GM03348 (cell line): ENCODE data around the gene SIGLEC7.
"Not testable (repeated sequence)": the region's sequence is repeated elsewhere in the genome, so short reads cannot be mapped to it uniquely, and the experiment has no call there.

Experiments used
- DNase-seq: peaks from one replicate; pipeline ENCODE4 v3.0.0; 2012; ENCODE audit warnings: low spot score

Gene SIGLEC7

DNA sequence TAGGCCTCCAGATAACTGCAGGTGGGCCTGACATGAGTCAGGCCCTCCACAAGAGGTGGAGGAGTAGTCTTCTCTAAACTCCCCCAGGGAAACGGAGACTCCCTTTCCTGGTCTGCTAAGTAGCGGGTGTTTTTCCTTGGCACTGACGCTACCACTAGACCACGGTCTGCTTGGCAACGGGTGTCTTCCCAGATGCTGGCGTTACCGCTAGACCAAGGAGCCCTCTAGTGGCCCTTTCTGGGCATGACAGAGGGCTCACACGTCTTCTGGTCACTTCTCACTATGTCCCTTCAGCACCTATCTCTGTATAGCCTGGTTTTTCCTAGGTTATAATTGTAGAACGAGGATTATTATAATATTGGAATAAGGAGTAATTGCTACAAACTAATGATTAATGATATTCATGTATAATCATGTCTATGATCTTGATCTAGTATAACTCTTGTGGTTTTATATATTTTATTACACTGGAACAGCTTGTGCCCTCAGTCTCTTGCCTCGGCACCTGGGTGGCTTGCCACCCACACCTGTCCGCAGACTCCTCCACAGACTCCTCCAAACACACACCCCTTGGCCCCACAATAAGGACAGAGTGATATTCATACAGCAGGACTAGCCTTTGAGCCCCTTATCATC is 27.3 kb downstream of the SIGLEC7 start:
- not testable (repeated sequence) for DNase-seq

DNA sequence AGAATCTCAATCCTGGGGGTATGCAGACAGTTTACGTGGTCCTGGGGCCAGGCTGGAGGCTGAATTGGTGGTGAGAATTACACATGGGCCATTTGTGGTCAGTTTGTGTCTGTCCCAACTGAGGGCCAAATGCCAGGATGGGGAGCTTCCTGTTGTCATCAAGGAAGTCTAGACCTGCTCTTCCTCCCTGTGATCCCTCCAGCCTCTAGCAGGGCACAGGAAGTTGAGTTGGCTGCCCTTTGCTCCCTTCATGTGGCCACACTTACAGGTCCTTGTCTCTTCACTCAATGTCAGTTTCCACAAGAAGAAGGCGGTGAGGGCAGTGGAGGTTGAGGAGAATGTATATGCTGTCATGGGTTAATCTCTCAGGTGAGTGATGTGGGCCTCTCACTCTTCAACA is 30.1 kb downstream of the SIGLEC7 start:
- no peak for DNase-seq

DNA sequence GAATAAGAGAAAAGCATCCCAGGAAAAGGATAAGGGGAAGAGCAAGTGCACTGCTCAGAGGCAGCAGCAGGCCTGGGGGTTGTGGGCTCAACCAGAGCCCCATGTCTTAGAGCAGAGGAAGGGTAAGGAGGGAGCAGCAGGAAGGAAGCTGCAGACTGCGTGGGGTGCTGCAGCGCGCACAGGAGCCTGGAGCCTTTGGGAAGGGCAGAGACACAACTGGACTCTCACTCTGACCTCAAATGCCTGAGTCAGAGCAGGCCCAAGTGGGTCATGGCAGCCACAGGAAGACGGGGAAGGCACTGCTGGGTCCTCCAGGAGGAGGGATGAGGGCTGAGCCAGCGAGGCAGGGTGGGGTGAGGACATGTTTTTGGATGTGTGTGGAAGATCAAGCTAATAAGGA is 31.6 kb downstream of the SIGLEC7 start:
- DNase-seq, result no peak

DNA sequence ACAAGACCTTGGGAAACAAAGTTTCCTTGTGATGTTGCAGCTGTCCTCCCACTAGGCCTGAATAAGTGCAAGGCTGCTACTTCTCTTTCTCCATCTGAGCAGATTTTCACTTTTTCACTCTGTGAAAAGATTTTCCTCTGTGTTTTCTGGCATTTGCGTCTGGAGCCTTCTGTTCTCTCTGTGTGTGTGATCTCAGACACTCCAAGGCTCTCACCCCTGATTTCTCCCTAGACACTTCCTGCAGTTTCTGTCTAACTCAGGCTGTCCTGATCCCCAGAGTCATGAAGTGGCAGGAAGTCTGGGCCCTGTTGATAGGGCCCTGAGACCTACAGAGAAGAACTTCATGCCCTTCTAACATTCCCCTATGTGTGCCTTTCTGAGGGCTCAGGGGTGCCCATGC is 37.2 kb downstream of the SIGLEC7 start:
- no peak for DNase-seq

DNA sequence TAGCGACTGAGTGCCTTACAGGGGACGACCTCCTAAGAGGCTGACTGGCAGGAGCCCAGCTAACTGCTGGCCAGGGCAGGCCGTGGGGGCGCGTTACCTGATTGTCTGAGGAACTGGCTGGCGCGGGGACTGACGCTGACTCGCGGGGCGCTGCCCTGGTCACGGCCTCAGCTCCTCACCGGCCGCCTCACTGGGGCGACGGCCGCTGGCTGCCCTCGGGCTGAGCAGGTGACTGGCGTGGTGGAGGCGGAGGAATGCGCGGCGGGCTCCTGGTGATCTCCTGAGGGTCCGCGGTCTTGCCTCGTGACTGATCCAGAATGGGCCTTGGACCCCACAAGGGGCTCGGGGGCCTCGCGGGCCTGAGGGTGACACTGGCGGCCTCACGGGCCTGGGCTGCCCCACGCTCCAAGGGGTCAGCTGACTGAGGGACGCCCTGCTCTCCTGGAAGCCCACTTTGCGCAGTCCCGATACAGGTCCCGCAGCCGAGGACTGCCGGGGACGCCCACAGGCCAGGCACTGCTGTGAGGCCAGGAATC is 39.3 kb downstream of the SIGLEC7 start:
- no peak for DNase-seq

DNA sequence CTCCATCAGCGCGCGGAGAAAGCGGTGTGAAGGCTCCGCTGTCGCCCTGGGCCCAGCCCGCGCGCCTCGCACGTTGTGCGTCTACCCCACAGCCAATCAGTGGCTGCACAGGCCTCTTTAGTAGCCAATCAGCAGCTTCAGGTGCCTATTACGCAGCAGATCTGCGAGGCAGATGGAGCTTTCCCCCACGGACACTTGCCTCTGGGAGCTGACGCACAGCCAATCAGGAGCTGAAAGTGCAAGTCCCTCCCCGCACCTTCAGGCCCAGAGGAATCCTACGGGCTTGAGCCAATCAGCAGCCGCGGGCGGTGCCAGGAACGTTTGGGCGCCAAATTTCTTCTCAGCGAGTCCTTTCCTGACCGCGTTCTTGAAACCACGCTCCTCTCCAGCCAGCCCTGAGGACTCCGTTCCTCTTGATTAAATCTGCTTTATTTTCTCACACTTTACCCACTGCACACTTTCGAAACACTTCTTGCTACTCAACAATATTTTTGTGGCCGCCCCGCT is 39.9 kb downstream of the SIGLEC7 start:
- no peak for DNase-seq

DNA sequence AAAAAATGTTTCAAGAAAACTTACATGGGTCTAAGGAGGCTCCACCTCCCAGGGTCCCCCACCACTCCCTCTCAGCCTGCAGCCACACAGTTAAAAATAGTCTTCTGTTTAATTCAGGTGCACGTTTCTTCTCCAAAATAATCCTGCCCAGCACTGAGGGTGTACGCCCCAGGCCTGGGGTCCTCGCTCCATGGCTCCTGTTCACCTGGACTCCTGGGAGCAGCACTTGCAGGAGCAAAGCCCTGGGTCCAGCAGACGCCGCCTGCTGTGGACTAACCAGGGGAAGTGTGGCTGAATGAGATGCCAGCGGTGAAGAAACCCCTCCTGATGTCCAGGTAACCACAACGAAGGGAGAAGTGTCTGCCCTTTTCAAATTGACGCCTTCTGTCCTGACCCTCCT is 41.5 kb downstream of the SIGLEC7 start:
- DNase-seq, result no peak

DNA sequence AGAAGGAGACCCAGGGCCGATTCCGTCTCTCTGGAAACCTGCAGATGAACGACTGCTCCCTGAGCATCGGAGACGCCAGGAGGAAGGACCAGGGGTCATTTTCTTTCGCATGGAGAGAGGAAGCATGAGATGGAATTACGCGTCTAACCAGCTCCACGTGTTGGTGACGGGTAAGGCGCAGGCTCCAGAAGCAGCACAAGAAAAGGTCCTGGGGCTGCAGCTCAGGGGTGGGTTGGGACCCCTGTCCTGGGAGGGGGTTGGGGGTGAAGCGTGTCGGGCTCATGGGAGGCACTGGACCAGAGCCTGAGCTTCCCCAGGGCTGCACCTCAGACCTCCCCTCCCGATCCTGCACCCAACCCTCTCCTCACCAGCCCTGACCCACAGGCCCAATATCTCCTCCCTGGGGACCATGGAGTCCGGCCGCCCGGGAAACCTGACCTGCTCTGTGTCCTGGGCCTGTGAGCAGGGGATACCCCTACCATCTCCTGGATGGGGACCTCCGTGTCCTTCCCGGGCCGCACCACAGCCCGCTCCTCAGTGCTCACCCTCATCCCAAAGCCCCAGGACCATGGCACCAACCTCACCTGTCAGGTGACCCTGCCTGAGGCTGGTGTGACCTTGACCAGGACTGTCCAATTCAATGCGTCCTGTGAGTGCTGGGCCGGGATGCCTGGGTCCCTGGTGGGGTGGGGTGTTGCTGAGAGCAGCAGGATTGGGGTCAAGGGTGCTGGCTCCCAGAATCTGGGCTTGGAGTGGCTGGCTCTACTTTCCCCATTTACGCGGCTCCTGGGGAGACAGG is 43.2 kb downstream of the SIGLEC7 start:
- DNase-seq, result no peak

DNA sequence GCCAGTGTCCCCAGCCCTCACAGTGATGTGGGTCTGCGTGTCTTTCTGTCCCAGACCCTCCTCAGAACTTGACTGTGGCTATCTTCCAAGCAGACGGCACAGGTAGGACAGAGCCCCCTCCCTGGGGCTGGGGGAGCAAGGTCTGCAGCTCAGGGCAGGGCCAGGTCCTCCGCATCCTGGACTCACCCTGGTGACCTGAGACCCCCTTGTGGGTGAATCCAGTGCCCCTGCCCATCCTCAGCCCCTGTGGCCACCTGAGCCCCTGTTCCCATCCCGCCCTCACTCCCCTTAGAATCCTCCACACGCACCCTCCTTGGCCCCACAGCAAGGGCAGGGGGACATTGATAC is 43.7 kb downstream of the SIGLEC7 start:
- no peak for DNase-seq

DNA sequence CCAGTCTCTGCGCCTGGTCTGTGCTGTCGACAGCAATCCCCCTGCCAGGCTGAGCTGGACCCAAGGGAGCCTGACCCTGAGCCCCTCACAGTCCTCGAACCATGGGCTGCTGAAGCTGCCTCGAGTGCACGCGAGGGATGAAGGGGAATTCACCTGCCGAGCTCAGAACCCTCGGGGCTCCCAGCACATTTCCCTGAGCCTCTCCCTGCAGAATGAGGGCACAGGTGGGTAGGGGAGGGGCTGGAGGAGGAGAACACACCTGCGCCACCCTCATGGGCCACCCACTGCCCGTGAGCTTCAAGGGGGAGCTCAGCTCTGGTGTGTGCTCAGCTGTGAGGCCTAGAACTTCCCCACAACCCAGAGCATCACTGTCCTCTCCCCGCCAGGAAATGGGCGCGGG is 44.2 kb downstream of the SIGLEC7 start:
- no peak for DNase-seq

DNA sequence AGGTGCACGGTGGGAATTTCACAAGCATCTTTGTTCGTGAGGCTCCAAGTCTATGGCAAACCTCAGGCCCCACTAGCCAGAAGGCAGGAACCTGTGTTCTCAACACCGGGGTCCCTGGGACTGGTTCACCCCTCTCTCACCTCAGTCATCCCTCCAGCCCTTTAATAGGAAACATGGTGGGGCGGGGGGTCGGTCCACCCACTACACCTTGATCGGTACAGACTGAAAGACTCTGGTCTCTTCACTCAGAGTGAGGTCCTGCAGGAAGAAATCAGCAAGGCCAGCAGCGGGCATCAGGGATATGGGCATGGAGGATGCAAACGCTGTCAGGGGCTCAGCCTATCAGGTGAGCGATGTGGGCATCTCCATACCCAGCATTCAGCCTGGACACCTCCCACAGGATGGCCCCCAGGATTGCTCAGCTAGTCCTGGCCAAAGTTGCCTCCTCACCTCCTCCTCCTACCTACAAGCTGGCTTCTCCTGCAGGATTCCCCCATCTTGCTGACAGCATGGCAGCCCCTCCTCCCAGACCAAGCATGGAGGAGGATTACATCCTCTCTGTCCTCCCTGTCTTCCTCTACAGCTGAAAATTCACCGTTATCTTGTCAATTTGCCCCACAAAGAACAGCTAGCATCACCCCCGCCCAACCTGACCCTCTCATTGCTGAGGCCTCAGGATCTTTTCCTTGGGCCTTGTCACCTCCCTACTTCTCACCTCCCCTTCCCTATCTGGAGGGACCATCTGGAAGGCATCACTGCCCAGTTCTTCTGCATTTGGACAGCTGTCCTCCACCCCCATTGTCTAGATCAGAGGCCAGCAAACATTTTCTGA is 45.5 kb downstream of the SIGLEC7 start:
- no peak for DNase-seq

DNA sequence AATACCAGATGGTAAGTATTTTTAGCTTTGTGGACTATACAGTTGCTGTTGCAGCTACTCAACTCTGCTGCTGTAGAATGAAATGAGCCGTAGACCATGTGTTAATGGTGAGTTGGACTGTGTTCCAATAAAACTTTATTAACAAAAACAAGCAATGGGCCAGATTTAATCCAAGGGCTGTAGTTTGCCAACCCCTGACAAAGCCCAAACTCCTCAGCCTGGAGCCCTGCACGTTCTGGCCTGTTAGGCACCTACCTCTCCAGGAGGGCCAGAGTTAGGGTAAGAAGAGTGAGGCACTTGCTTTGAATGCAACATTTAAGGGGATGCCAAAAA is 46.1 kb downstream of the SIGLEC7 start:
- DNase-seq, result no peak

DNA sequence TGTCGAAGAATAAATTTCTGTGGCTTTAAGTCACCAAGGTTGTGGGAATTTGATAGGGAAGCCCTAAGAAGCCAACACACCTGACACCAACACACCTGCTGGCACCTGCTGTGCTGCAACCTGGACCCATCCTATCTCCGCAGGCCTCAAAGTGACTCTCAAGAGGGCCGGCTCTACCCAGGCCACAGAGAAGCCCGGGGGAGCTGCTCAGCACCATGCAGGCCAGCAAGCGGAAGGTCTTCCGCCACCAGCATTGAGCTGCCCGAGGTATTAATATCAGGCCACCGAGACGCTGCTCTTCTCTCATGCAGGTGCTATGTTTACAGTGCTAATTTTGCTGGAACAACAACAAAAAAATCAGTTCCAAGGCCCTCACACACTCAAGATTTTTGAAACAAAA is 50.6 kb downstream of the SIGLEC7 start:
- DNase-seq, result no peak

DNA sequence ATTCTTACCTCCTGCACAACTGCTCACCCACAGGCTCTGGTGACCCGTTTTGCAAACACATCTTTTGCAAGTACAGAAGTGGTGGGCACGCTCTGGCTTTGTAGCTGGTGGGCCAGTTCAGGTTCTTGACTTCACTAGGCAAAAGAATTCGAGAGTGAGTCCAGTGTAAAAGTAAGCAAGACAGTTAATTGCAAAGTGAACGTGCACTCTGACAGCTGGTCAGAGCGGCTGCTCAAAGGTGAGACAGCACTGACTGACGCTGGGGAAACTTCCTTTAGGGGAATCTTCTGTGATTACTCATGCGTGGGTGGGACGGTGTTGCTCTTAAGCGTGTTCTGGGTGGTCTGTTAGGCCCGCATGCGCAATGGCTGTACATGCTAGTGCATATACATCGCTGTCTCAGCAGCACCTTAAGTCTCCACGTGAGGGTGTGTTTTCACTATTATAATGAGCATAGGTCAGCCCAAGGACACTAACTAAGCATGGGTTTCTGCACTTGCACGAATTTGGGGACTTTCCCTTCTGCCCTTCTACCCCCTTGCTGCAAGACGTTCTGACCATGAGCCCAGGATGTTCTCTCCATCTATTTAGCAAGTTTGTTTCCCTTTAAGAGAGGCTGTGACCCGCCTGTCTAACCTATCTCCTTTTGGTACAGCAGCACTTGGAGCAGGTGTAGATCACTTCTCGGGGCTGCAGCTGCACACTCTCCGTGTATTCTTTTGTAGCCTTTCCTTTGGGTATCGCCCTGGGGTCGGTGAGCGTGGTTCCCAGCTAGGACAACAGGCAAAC is 52.6 kb downstream of the SIGLEC7 start:
- no peak for DNase-seq

DNA sequence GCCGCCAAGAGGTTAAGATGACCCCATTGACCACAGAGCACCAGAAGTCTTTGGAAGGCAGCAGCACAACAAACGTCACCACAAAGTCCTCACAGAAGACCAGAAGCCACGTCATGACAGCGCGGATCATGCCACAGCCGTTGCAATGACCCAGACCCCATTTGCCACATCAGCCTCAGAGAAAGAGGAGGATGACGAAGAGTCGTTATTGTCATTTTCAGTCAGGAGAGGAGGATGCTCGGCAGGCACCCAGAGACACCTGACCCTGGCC is 53.1 kb downstream of the SIGLEC7 start:
- DNase-seq, result no peak

DNA sequence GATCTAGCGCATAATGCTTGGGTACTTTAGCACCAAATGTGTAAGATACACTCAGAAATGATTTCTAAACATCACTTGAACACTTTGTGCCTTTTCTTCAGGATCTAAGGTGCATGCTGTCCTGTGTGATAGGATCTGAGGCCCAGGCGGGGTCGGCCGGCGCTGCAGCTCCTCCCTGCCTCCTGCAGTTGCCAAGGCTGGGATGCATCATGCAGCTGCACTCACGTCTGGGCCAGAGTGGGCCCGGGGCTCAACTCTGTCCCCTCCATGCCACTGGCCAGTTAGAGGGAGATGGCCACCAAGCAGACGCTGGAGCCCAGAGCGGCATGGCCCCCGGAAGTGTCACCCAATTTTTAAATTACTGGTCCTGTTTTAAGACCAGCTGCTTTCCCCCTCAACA is 53.5 kb downstream of the SIGLEC7 start:
- no peak for DNase-seq

DNA sequence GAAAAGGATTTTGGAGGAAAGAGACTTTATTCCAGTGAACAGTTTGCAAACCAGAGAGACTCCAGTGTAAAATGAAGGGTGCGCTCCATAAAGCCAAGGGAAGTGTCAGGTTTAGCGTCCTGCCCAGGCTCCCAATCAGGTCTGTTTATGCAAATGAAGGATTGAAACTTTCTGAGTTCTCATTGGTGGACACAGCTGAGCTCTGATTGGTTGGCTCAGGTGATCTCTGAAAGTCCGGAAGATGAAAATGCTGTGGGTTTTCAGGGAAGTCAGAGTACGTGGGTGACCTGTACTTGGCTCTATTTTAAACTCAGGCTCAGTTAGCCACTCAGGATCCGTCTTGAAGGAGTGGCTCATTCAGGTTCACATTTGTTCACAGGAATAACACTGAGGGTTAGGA is 54.1 kb downstream of the SIGLEC7 start:
- DNase-seq, result no peak

DNA sequence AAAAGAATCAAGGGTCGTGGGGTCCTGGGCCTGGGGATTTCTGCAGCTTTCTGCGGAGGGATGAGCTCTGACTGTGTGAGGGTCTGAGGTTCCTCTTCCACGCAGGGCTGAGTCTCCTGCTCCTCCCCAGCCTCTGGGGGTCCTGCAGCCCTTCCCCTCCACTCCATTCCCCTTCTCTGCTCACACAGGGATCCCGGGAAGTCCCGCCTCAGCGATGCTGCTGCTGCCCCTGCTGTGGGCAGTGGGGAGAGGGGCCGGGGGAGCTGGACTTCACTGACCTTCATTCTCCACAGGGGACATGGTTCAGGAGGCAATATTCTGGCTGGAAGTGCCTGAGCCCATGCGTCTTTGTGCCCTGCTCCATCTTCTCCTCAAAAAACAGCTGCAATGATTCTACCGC is 56.5 kb downstream of the SIGLEC7 start:
- DNase-seq, result no peak

DNA sequence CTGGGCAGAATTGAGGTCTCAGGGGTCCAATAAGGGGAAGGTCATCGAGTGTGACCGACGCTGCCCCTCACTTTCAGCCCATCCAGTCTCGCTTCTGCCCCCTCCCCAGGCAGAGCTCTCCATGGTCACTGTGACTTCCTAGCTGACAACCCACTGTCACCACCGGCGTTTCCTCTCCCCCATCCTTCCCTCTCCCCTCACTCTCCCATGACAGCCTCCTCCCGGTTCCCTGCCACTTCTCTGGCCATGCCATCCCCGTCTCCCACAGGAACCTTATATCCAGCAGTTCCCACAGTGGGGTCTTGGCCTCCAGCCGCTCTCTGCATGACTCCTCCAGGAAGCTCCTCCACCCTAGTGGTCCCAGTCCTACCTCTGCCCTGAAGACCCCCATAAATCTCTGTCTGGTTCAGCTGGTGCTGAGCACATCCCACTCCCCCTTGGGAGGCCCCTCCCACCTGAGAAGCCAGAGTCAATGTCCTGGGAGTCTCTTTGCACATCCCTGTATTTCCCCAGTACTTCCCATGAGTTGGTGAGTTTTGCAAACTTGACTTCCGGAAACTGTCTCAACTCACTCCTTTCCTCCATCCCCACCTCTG is 58.1 kb downstream of the SIGLEC7 start:
- DNase-seq, result no peak

DNA sequence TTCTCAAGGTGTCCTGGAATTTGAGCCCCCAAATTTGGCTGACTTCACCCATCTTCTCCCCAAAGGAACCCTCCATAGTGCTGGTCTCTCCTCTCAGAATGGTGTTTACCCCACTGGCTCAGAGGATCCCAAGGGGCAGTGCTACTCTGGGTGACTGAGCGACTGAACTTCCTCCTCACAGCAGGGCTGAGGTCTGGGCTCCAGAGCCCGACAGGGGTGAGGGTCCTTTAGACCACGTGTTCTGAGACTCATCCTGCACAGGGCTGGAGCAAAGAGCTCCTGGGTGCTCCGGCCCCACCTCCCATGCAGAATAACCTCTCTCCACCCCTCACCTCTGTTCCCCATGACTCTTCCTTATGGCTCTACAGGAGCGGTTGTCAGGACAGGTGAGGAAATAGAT is 59.6 kb downstream of the SIGLEC7 start:
- DNase-seq, result no peak
